Stomach (tissue), 4 donors: ENCODE results near the gene GSDMA.

Experiments used
- CTCF ChIP-seq, 7 experiments: fragments of 450-650 bp in 4 of 7; fragments of 200-600 bp in 3 of 7; sonication (generic) in 3 of 7; IDR thresholded peaks; one replicate each; pipeline ENCODE4 v1.5.1; 2016 to 2019; ENCODE audit warnings: antibody characterized with exemption in 7 of 7, control low read depth in 2 of 7, mild to moderate bottlenecking in 1 of 7
- EP300 ChIP-seq: sonication (generic); formaldehyde crosslinking; IDR thresholded peaks from one replicate; pipeline ENCODE4 v1.6.1; 2017; ENCODE audit warnings: antibody characterized with exemption
- POLR2A ChIP-seq, 4 donors: fragments of 450-650 bp; IDR thresholded peaks; one replicate each; pipeline ENCODE4 v1.6.1; 2016; ENCODE audit warnings: antibody characterized with exemption in 4 of 4, control low read depth in 2 of 4, mild to moderate bottlenecking in 1 of 4, moderate library complexity in 1 of 4
- POLR2AphosphoS5 ChIP-seq, 3 donors: sonication (generic); formaldehyde crosslinking; IDR thresholded peaks; one replicate each; pipeline ENCODE4 v1.6.1; 2016; ENCODE audit warnings: antibody characterized with exemption in 3 of 3

GRCh38 chr17:40026816-40027613 is 64.2 kb downstream of the GSDMA start:
- TF ChIP-seq EP300 = no peak
- TF ChIP-seq POLR2A (IDR thresholded peaks at IDR 0.05) = no peak
- peak in 5 of 7 experiments; percentile 80 to 96 (median 93) for TF ChIP-seq CTCF (IDR thresholded peaks at IDR 0.05)
- TF ChIP-seq POLR2AphosphoS5 (IDR thresholded peaks at IDR 0.05) = peak in 1 of 3 donors; percentile 59
